Mesothelial cell of epicardium (in vitro differentiated cells): ENCODE measurements around the gene IL17RB. TPM values are rescaled to one million over a fixed set of nuclear protein-coding genes. Genes with fewer than 3 reads are reported as not detected.
A peak's percentile ranks its signal among the peaks of the same experiment; 100 is the strongest.

ENCODE experiments used
- DNase-seq, 2 experiments: peaks; one replicate each; pipeline ENCODE4 v3.0.0; 2021; ENCODE audit warnings: low spot score in 2 of 2; ENCODE audit not compliant: unreplicated experiment in 2 of 2
- H3K27ac Mint-ChIP-seq: 2 replicates; pipeline ENCODE4 v1.8.0; 2021; ENCODE audit warnings: mixed read lengths
- H3K27me3 Mint-ChIP-seq: 2 replicates; pipeline ENCODE4 v1.8.0; 2021; ENCODE audit warnings: low read depth, mixed read lengths
- H3K36me3 Mint-ChIP-seq: 2 replicates; pipeline ENCODE4 v1.8.0; 2021; ENCODE audit warnings: mixed read lengths
- H3K4me1 Mint-ChIP-seq: 2 replicates; pipeline ENCODE4 v1.8.0; 2021; ENCODE audit warnings: mixed read lengths
- H3K4me3 Mint-ChIP-seq: 2 replicates; pipeline ENCODE4 v1.8.0; 2021; ENCODE audit warnings: mild to moderate bottlenecking, moderate library complexity, mixed read lengths
- H3K9me3 Mint-ChIP-seq: 2 replicates; pipeline ENCODE4 v1.8.0; 2021; ENCODE audit warnings: mixed read lengths
- total RNA-seq: library from RNA; stranded (reverse); gene quantifications from 3 replicates; pipeline ENCODE4 v1.2.1, GENCODE V29; 2021
- TF ChIP-seq, protein P1 (sequence below): fragments of 200-600 bp; sonication (generic); IDR thresholded peaks from one replicate; pipeline ENCODE4 v1.5.0; 2021; ENCODE audit warnings: antibody characterized with exemption; ENCODE audit not compliant: unreplicated experiment

IL17RB gene
- total RNA-seq, 1 donor from 2014 or later = 1.4 TPM

GRCh38 chr3:53883008-53883407 is 36.6 kb downstream of the IL17RB start:
- Mint-ChIP-seq H3K27me3 (no peaks in the 10 kb centered on the region), H3K27ac (peak overlapping the region; percentile 8), H3K4me1 (peaks cover 17% of the 10 kb centered on the region), H3K9me3 (no peaks in the 10 kb centered on the region), H3K4me3 (peak overlapping the region; percentile 98), H3K36me3 (peaks cover 20% of the 10 kb centered on the region)
- DNase-seq = no peak
- TF ChIP-seq, protein P1, sequence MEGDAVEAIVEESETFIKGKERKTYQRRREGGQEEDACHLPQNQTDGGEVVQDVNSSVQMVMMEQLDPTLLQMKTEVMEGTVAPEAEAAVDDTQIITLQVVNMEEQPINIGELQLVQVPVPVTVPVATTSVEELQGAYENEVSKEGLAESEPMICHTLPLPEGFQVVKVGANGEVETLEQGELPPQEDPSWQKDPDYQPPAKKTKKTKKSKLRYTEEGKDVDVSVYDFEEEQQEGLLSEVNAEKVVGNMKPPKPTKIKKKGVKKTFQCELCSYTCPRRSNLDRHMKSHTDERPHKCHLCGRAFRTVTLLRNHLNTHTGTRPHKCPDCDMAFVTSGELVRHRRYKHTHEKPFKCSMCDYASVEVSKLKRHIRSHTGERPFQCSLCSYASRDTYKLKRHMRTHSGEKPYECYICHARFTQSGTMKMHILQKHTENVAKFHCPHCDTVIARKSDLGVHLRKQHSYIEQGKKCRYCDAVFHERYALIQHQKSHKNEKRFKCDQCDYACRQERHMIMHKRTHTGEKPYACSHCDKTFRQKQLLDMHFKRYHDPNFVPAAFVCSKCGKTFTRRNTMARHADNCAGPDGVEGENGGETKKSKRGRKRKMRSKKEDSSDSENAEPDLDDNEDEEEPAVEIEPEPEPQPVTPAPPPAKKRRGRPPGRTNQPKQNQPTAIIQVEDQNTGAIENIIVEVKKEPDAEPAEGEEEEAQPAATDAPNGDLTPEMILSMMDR = no peak

GRCh38 chr3:53884623-53885022 is 38.3 kb downstream of the IL17RB start:
- TF ChIP-seq, protein P1 = no peak
- peaks cover 14% of the 10 kb centered on the region for H3K36me3 Mint-ChIP-seq
- no peak overlapping the region for H3K27ac Mint-ChIP-seq
- no peaks in the 10 kb centered on the region for H3K27me3 Mint-ChIP-seq
- no peaks in the 10 kb centered on the region for H3K9me3 Mint-ChIP-seq
- no peak for DNase-seq
- peaks cover 21% of the 10 kb centered on the region for H3K4me1 Mint-ChIP-seq
- no peak overlapping the region for H3K4me3 Mint-ChIP-seq

DNA sequence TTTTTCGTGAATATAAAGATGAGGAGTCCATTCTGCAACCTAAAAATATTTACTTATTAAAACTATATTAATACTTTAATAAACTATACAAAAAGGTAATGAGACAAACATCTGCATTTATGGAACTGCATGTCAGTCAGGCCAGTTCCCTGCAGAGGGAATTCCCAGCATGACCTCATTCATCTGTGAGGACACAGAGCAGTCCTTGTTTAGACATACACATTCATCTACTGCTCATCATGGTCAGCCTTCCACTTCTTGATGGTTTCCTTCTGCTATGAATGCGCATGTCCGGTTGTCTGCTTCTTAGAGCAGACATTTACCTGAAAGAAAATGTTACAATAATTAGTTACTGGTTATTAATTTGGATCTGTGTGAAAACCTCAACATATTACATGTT is 38.9 kb downstream of the IL17RB start:
- Mint-ChIP-seq H3K4me1 (peaks cover 21% of the 10 kb centered on the region), H3K27ac (no peak overlapping the region), H3K27me3 (no peaks in the 10 kb centered on the region), H3K4me3 (no peak overlapping the region), H3K9me3 (no peaks in the 10 kb centered on the region), H3K36me3 (peaks cover 9% of the 10 kb centered on the region)
- TF ChIP-seq, protein P1 = no peak
- no peak for DNase-seq

DNA sequence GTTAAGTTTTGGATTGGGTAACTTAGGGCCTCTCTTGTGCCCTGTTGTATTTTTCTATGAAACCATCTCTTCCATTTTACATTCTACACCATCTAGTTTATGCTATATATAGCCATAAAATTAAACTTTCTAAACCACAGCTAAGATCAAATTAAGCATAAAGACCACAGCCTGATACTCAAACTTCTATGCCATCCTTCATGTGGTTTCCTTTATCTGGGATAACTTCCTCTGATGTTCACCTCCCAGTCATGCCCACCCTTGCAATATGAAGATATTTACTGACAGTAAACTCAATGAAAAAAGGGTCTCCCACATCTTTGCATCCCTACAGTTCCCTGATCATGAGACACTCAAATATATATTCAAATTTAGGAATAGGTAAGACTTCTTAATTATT is 41.1 kb downstream of the IL17RB start:
- peaks cover 9% of the 10 kb centered on the region for H3K36me3 Mint-ChIP-seq
- no peak overlapping the region for H3K27ac Mint-ChIP-seq
- H3K27me3 Mint-ChIP-seq = no peaks in the 10 kb centered on the region
- no peak overlapping the region for H3K4me3 Mint-ChIP-seq
- H3K4me1 Mint-ChIP-seq = peaks cover 26% of the 10 kb centered on the region
- no peaks in the 10 kb centered on the region for H3K9me3 Mint-ChIP-seq
- no peak for DNase-seq
- TF ChIP-seq, protein P1 = no peak

GRCh38 chr3:53888232-53888631 is 41.9 kb downstream of the IL17RB start:
- no peak overlapping the region for H3K4me3 Mint-ChIP-seq
- no peaks in the 10 kb centered on the region for H3K9me3 Mint-ChIP-seq
- H3K27me3 Mint-ChIP-seq = peaks cover 3% of the 10 kb centered on the region
- H3K36me3 Mint-ChIP-seq = peaks cover 9% of the 10 kb centered on the region
- no peak for DNase-seq
- H3K27ac Mint-ChIP-seq = no peak overlapping the region
- TF ChIP-seq, protein P1 = no peak
- peaks cover 30% of the 10 kb centered on the region for H3K4me1 Mint-ChIP-seq
